ENCODE results near the gene SQSTM1.
"Not testable (repeated sequence)": the region's sequence is repeated elsewhere in the genome, so short reads cannot be mapped to it uniquely, and the experiment has no call there.

GRCh38 chr5:179789278-179789677 lies 31.4 kb upstream of the SQSTM1 start:
- TF ChIP-seq CTCF (conservative IDR thresholded peaks at IDR 0.05); EZH2 (IDR thresholded peaks at IDR 0.05; ENCODE audit: low read depth): not testable (repeated sequence)

Data from PC-9 (cell line).